WTC11 (cell line): ENCODE data around the gene CDKN2B.

ENCODE experiments used
- CTCF ChIP-seq: fragments of 200-600 bp; IDR thresholded peaks from 2 replicates; pipeline ENCODE4 v1.8.0; 2022; ENCODE audit warnings: antibody characterized with exemption
- ZNF121 ChIP-seq: sonication (generic); formaldehyde crosslinking; IDR thresholded peaks from 2 replicates; pipeline ENCODE4 v1.8.0; 2023; ENCODE audit warnings: missing genetic modification reagents

GRCh38 chr9:22026696-22027095 is 17.6 kb upstream of the CDKN2B start:
- TF ChIP-seq ZNF121 (no peak), CTCF (no peak)
